Mononuclear cell (primary cell): ENCODE data around the gene SPR. TPM values are rescaled to one million over a fixed set of nuclear protein-coding genes. Genes with fewer than 3 reads are reported as not detected.

Experiments
- H3K27me3 ChIP-seq: 2 replicates; pipeline ENCODE4 v1.6.0; 2011; ENCODE audit warnings: low read length, control low read depth; ENCODE audit not compliant: insufficient read depth
- H3K4me1 ChIP-seq: 2 replicates; pipeline ENCODE4 v1.5.1; 2011; ENCODE audit warnings: mild to moderate bottlenecking, low read length, control low read depth; ENCODE audit not compliant: insufficient read depth
- H3K4me3 ChIP-seq: 2 replicates; pipeline ENCODE4 v1.5.1; 2011; ENCODE audit warnings: mild to moderate bottlenecking, low read length, moderate library complexity
- H3K9me3 ChIP-seq: 2 replicates; pipeline ENCODE4 v1.5.1; 2011; ENCODE audit warnings: low read depth, mild to moderate bottlenecking, control low read depth, low read length
- total RNA-seq: library from RNA; depleted of rRNA; stranded (reverse); fragments of >200 nt; gene quantifications from one replicate; pipeline ENCODE4 v1.2.3, GENCODE V29; 2012

The SPR gene
- total RNA-seq, 1 donor, result 1.2 TPM

DNA sequence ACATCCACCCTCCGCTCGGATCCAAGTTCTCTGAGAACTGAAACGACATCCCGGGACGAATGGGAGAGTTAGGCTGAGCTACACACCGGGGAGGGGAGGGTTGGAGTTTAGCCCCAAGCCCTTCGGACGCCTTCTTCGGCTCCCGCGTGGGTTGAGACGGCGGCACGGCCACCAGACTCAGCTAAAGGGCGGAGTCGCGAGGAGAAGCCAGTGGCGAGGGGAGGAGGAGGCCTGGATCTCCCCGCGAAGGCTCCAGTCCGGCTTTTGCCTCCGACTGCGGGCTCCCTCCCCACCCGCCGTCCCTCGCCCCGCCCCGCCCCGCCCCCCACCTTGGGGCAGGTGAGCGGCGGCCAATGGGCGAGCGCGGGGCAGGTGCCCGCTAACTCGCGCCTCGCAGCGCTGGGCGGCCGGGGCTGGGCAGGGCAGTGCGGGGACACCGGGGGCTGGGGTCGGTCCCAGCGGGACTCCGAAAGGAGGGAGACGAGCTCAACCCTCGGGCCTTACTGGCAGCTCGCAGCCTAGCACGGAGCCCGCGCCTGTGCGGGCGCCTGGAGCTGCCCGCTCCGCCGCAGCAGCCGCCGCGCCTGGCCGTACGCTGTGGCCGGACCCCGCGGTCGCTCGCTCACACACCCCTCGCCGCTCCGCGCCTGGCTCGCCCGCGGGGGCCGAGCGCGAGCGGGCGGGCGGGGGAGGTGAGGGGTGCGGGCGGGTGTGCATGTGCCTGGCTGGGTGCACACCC lies 30.1 kb downstream of the SPR start, which contains the start of gene EMX1:
Gene EMX1, plus strand, starts transcription at position 382 of the 739 bp plus-strand sequence. Its CDS starts 334 bp downstream, at position 716.
- H3K4me3 ChIP-seq, result peak within 1 kb of the TSS; percentile 6
- H3K4me1 ChIP-seq, result peaks cover 51% of the 10 kb centered on the region
- no peaks in the 10 kb centered on the region for H3K9me3 ChIP-seq
- peaks cover 91% of the 10 kb centered on the region for H3K27me3 ChIP-seq

DNA sequence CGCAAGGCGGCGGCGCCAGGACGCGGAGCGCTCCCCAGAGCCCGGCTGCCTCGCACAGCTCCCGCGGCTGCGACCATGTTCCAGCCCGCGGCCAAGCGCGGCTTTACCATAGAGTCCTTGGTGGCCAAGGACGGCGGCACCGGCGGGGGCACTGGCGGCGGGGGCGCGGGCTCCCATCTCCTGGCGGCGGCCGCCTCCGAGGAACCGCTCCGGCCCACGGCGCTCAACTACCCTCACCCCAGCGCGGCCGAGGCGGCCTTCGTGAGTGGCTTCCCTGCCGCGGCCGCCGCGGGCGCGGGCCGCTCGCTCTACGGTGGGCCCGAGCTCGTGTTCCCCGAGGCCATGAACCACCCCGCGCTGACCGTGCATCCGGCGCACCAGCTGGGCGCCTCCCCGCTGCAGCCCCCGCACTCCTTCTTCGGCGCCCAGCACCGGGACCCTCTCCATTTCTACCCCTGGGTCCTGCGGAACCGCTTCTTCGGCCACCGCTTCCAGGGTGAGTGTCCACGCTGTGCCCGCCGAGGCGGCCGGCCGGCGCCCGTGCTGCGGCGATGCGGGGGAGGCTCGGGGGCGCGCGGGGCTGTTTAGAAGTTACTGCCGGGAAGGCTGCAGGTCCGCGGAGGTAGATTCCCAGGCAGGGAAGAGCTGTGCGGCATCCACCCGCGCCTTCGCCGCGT lies 30.8 kb downstream of the SPR start:
- H3K9me3 ChIP-seq, result no peaks in the 10 kb centered on the region
- H3K4me1 ChIP-seq, result peaks cover 51% of the 10 kb centered on the region
- peaks cover 91% of the 10 kb centered on the region for H3K27me3 ChIP-seq
- no peak overlapping the region for H3K4me3 ChIP-seq

DNA sequence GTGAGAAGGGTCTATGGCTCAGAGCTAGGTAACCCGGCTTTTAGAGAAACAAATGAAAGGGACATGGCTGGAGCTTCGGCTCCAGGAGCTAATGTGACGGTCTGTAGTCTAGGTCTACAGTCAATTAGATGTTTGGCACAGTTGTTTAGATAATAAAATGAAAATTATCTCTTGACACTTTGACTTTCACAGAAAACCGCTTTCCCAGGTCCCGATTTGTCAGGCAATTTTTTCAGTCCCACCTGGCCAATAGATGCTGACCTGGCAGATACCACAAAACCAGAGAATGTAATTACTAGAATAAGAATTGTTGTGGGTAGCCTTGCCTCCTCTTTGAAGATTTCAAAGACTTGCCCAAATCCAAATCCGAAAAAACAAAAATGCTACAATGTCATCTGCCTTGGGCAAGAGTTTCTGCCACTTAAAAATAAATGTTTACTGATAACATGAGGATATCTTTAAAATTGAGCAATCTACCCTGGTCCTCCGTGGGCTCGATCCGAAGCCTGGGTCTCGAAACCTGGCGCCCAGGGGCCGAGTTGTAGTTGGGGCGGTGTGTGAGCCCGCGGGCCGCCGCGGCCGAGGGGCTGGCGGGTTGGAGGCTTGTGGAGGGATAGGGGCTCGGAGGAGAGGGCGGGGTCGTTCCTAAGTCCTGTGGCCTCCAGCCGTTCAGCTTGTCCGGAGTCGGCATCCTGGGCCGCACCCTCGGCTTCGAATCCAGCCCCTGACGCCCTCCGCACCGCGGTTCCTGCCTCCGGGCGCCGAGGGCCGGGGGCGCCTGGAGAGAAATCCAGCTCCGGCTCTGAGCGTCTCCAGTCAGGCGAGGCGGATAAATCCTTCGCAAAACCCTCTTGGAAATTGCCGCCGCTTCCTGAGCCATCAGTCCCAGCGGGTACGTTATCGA lies 32.5 kb downstream of the SPR start:
- peaks cover 91% of the 10 kb centered on the region for H3K27me3 ChIP-seq
- no peaks in the 10 kb centered on the region for H3K9me3 ChIP-seq
- peaks cover 55% of the 10 kb centered on the region for H3K4me1 ChIP-seq
- H3K4me3 ChIP-seq, result no peak overlapping the region

DNA sequence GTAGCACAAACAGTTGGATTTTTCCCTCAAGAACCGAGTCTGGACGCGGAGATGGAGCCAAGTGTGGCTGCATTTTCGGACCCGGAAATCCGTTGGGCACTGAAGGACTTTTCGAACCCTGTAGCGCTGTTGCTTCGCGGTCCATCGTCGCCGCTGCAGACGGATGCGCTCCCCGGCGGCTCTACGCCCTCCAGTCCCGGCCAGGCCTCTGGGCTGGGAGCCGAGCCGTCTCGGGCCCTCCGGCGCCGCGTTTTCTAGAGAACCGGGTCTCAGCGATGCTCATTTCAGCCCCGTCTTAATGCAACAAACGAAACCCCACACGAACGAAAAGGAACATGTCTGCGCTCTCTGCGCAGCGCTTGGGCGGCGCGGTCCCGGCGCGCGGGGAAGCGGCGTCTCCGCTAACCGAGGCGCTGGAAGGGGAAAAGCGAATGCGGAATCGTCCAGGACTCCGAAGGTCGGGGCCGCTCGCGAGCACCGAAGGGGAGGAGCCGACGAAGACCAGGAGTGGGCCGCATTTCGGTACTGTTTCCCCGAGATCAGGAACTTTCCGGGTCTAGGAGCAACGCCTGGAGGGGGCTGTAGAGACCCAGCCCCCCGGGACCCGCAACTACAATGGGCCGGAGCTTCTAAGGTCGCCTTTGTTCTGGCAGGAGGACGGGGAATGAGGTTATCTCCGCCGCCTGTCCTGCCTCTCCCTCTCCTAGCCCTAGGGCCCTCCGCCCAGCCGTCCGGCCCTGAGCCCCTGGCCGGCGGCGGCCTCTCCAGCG lies 33.3 kb downstream of the SPR start:
- H3K4me1 ChIP-seq, result peaks cover 49% of the 10 kb centered on the region
- H3K9me3 ChIP-seq, result no peaks in the 10 kb centered on the region
- H3K27me3 ChIP-seq, result peaks cover 91% of the 10 kb centered on the region
- H3K4me3 ChIP-seq, result no peak overlapping the region

DNA sequence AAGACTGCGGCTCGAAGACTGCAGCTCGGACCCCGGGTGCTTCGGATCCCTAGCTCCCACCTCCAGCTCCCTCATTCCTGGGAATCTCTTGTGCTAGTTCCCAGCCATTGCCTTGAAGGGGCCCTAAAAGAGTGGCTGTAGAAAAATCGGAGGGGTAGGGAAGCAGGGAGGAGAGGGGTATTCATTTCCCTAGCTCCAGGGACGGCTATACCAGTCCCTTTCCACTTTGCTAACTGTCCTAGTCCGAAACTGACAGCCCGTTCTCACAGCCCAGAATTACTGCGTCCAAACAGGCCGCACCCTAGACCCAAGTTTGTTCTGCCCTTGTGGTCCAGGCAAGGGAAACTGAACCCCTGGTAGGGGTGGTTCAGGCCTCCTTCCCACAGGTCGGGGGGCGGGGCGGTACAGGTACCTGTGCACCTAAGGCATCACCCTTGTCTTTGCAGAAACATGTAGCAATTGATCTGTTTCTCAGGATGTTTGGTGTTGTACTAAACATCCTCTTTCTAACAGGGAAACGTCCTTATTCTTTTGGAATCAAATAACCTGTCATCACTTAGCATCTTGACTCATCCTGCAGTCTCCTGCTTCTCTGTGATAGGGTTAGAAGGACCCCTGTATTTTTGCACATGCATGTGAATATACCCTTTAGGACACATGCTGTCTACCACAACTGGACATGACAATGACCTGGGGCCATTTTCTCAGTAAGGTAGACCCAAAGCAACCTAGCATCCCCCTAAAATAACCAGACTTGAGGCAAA lies 34.1 kb downstream of the SPR start:
- no peak overlapping the region for H3K4me3 ChIP-seq
- no peaks in the 10 kb centered on the region for H3K9me3 ChIP-seq
- peaks cover 42% of the 10 kb centered on the region for H3K4me1 ChIP-seq
- H3K27me3 ChIP-seq, result peaks cover 93% of the 10 kb centered on the region

DNA sequence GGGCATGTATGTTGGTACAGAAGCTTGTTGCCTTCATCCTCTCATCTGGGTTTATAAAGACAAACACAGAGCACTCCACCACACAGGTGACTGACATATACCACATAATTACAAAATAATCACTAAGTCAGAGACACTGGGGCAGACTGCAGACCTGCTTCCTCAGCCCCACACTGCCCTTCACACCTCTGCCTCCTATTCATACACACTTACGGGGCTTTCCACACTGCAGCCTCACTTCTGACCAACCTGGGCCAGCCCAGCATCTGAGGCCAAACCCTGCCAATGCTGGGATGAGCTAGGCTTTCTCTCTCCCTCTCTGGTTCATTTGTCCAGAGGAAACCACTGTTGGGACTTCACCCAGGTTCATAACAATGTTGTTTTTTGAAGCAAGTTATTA lies 34.6 kb downstream of the SPR start:
- peaks cover 36% of the 10 kb centered on the region for H3K4me1 ChIP-seq

DNA sequence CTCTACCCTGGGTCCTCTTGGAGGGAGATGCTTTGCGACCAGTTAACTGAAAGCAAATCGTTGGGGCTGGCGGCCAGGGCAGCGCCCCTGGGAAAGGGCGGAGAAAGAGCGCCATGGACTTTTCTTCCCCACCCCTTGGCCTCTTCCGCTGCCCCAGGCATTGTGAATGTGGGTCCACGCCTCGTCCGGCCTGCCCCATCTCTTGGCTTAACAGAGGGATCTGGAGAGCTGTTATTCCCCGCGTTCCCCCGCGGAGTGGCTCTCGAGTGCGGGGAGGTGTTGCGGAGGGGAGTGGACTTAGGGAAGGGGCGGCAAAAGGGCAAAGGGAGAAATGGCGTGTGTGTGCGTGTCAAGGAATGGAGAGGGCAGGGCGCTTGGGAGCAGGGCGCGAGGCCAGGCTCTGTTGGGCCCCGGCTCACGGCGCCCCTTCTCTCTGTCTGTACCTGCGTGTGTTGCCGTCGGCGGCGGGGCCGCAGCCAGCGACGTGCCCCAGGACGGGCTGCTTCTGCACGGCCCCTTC lies 36.7 kb downstream of the SPR start:
- Histone ChIP-seq H3K4me1 (peaks cover 21% of the 10 kb centered on the region), H3K4me3 (no peak overlapping the region), H3K9me3 (no peaks in the 10 kb centered on the region), H3K27me3 (peaks cover 100% of the 10 kb centered on the region)

More for the DNA sequence above, 34.6 kb downstream of the SPR start:
- Histone ChIP-seq H3K9me3 (no peaks in the 10 kb centered on the region), H3K27me3 (peaks cover 93% of the 10 kb centered on the region), H3K4me3 (no peak overlapping the region)

DNA sequence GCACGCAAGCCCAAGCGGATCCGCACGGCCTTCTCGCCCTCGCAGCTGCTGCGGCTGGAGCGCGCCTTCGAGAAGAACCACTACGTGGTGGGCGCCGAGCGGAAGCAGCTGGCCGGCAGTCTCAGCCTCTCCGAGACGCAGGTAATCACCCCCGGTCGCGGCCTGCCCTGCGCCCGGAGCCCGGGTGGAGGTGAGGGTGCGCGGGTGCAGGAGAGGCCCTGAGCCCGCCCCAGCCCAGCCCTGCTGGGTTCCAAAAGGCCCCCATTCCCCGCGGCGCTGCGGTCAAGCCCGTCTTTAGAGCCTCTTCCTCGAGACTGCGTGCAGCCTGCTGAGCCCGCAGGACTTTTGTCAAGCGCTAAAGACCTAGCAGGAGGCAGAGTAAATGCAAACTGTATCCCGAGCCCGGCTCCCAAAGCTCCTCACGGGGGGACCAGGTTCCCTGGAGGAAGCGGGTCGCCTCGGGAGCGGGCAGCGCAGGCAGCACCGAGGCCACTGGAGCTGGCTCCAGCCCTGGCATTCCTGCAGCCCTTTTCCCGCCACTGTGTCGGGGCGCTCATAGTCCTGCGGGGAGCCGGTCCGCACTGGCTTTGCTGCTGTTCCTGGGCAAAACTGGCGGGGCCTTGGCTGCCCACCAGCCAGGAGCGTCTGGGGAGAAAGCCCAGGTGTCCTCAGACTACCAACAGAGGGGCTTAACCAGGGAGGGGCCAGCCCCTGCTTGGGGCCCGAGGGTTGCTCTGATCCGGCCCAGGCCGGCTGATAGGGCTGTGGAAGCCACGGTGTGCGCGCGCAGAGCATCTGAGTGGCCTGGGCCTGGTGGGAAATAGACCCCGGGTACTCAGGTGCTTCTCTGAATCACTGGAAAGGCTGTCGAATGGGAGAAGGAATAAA lies 37.4 kb downstream of the SPR start:
- Histone ChIP-seq H3K9me3 (no peaks in the 10 kb centered on the region), H3K4me3 (no peak overlapping the region), H3K4me1 (peaks cover 20% of the 10 kb centered on the region), H3K27me3 (peaks cover 100% of the 10 kb centered on the region)

DNA sequence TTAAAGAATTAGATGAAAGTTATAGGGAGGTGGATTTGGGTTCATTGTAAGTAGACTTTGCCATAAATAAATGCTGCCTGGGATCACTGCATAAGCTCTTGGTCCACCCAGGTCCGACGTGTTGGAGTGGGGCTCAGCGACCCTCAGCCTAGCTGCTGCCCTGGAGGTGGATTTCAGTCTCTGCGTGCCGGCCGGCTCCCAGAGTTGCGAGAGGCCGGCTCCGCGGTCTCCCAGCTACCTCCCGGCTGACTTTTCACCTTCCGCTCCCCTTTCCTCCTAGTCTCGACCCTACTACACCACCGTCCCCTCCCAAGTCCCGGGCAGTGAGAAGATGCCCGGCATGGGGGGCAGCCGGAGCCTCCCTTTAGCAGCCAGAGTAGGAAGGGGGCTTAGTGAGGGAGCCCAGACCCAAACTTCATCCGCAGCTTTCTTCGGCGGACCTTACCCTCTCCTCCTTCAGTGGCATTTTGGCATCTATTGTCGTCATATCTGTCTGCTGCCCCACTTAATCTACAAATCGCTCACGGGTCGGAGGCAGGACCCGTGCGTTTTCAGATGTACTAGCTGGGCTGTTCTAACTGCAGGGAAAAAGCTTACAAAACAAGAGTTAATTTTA lies 38.2 kb downstream of the SPR start:
- H3K27me3 ChIP-seq, result peaks cover 96% of the 10 kb centered on the region
- no peak overlapping the region for H3K4me3 ChIP-seq
- no peaks in the 10 kb centered on the region for H3K9me3 ChIP-seq
- H3K4me1 ChIP-seq, result peaks cover 12% of the 10 kb centered on the region

DNA sequence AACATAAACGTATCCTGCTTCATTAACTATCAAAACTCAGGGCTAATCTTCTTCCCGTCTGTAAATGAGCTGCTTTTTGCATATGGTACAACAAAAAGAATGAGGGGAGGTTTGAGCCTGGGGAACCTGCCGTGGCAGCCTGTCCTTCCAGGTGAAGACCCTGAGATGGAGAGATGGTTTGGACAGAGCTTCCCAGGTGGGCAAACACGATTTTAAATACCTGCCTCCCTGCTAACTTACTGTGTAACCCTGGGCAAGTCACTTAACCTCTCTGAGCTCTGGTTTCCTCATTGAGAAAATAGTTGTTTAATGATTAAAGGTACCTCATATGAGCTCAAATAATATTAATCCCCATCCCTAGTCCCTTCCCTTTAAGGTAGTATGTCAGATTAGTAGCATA lies 39.2 kb downstream of the SPR start:
- Histone ChIP-seq H3K27me3 (peaks cover 90% of the 10 kb centered on the region), H3K9me3 (no peaks in the 10 kb centered on the region), H3K4me3 (no peak overlapping the region), H3K4me1 (peaks cover 6% of the 10 kb centered on the region)

DNA sequence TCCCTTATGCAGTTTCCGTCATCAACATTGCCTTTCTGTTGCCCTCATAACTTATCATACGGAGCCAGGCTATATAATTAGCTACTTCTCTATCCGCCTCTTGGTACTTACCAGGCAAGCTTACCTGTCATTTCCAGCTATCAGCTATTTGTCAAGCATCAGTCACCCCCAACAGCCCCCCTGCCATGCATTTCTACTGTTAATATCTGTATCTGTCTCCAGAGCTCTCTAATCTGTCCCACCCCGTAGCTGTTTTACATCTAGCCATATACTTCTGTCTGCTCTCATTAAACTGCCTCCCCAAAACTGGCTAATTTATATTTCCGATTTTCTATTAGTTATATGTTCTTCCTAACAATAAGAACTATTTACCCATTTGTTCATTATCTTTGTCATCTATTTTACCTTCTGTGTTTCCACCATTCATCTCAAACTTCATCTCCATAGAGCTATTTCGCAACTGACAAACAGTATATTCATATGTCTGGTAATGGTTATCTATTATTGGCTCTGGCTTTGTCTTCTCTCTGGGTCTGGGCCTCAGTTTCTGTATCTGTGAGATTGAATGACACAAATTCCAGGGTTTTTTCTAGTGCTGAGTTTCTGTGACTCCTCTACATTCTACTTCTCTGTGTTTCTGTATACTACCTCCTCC lies 39.7 kb downstream of the SPR start:
- peaks cover 6% of the 10 kb centered on the region for H3K4me1 ChIP-seq
- H3K9me3 ChIP-seq, result no peaks in the 10 kb centered on the region
- no peak overlapping the region for H3K4me3 ChIP-seq
- H3K27me3 ChIP-seq, result peaks cover 84% of the 10 kb centered on the region
